HG03520 (cell line): ENCODE measurements around the gene MINK1.
"Not testable (repeated sequence)": the region's sequence is repeated elsewhere in the genome, so short reads cannot be mapped to it uniquely, and the experiment has no call there.

Source experiments
- ATAC-seq: cut with Tn5 transposase; IDR thresholded peaks from one replicate; pipeline ENCODE4 v1.9.1; 2021; ENCODE audit warnings: mild to moderate bottlenecking, moderate library complexity; ENCODE audit not compliant: unreplicated experiment

MINK1 gene

GRCh38 chr17:4897198-4897687 lies 64.1 kb downstream of the MINK1 start:
- no peak for ATAC-seq

GRCh38 chr17:4897785-4898184 lies 64.6 kb downstream of the MINK1 start:
- ATAC-seq, result no peak

- ATAC-seq, result no peak
Observed at GRCh38 chr17:4898351-4898750, 65.2 kb downstream of the MINK1 start.

- no peak for ATAC-seq
Observed at GRCh38 chr17:4898927-4899326, 65.8 kb downstream of the MINK1 start.

GRCh38 chr17:4899341-4900230 lies 66.4 kb downstream of the MINK1 start, which contains the start of gene C17orf107:
Gene C17orf107, plus strand, starts transcription at chr17:4899536. Its CDS starts 227 bp downstream, at chr17:4899763.
- ATAC-seq, result no peak

GRCh38 chr17:4900231-4901107 lies 67.3 kb downstream of the MINK1 start:
- ATAC-seq, result no peak

- ATAC-seq, result no peak
Observed at GRCh38 chr17:4901108-4901647, 68.0 kb downstream of the MINK1 start.

GRCh38 chr17:4901648-4902344 lies 68.7 kb downstream of the MINK1 start:
- ATAC-seq, result no peak

GRCh38 chr17:4902540-4902939 lies 69.4 kb downstream of the MINK1 start:
- no peak for ATAC-seq

GRCh38 chr17:4903051-4903818 lies 70.1 kb downstream of the MINK1 start, which contains the start of gene CHRNE:
Gene CHRNE, minus strand, starts transcription at chr17:4903098. Its CDS starts 35 bp downstream, at chr17:4903063.
- no peak for ATAC-seq

GRCh38 chr17:4906642-4907041 lies 73.5 kb downstream of the MINK1 start:
- not testable (repeated sequence) for ATAC-seq

GRCh38 chr17:4908301-4908700 lies 75.2 kb downstream of the MINK1 start:
- ATAC-seq, result no peak

GRCh38 chr17:4908711-4909496 lies 75.8 kb downstream of the MINK1 start:
- ATAC-seq, result no peak

- no peak for ATAC-seq
Observed at GRCh38 chr17:4913994-4914393, 80.9 kb downstream of the MINK1 start.

GRCh38 chr17:4914551-4914950 lies 81.4 kb downstream of the MINK1 start:
- ATAC-seq, result not testable (repeated sequence)

GRCh38 chr17:4919511-4920047 lies 86.4 kb downstream of the MINK1 start:
- ATAC-seq, result no peak

GRCh38 chr17:4920351-4921048 lies 87.4 kb downstream of the MINK1 start:
- ATAC-seq, result no peak

GRCh38 chr17:4921320-4921719 lies 88.2 kb downstream of the MINK1 start:
- ATAC-seq, result no peak
